Measurements from ENCODE around the gene ATP8A2.

ATP8A2 gene

GRCh38 chr13:25958986-25959385 lies 587.2 kb downstream of the ATP8A2 start:
- TF ChIP-seq FOXP2 (optimal IDR thresholded peaks at IDR 0.05; ENCODE audit: borderline replicate concordance, extremely low read depth, extremely low read length, insufficient read depth): no peak
- no peak for TF ChIP-seq REST (IDR thresholded peaks at IDR 0.05; ENCODE audit: insufficient read depth in 1 of 2, low read depth in 2 of 2, low read length in 2 of 2)
- TF ChIP-seq SIN3A (IDR thresholded peaks at IDR 0.05; ENCODE audit: borderline replicate concordance, insufficient read depth, low read length): no peak
- no peak for TF ChIP-seq POLR2AphosphoS5 (IDR thresholded peaks at IDR 0.05; ENCODE audit: low read depth, low read length)
- TF ChIP-seq TAF1 (IDR thresholded peaks at IDR 0.05; ENCODE audit: borderline replicate concordance, insufficient read depth, low read length): no peak

GRCh38 chr13:25961294-25961693 lies 589.5 kb downstream of the ATP8A2 start:
- TF ChIP-seq TAF1 (IDR thresholded peaks at IDR 0.05; ENCODE audit: borderline replicate concordance, insufficient read depth, low read length) (no peak), FOXP2 (optimal IDR thresholded peaks at IDR 0.05; ENCODE audit: borderline replicate concordance, extremely low read depth, extremely low read length, insufficient read depth) (no peak), POLR2AphosphoS5 (IDR thresholded peaks at IDR 0.05; ENCODE audit: low read depth, low read length) (no peak), REST (IDR thresholded peaks at IDR 0.05; ENCODE audit: insufficient read depth in 1 of 2, low read depth in 2 of 2, low read length in 2 of 2) (no peak), SIN3A (IDR thresholded peaks at IDR 0.05; ENCODE audit: borderline replicate concordance, insufficient read depth, low read length) (no peak)

- TF ChIP-seq FOXP2 (optimal IDR thresholded peaks at IDR 0.05; ENCODE audit: borderline replicate concordance, extremely low read depth, extremely low read length, insufficient read depth): no peak
- no peak for TF ChIP-seq SIN3A (IDR thresholded peaks at IDR 0.05; ENCODE audit: borderline replicate concordance, insufficient read depth, low read length)
- no peak for TF ChIP-seq REST (IDR thresholded peaks at IDR 0.05; ENCODE audit: insufficient read depth in 1 of 2, low read depth in 2 of 2, low read length in 2 of 2)
- TF ChIP-seq POLR2AphosphoS5 (IDR thresholded peaks at IDR 0.05; ENCODE audit: low read depth, low read length): no peak
- TF ChIP-seq TAF1 (IDR thresholded peaks at IDR 0.05; ENCODE audit: borderline replicate concordance, insufficient read depth, low read length): no peak
Measured at GRCh38 chr13:25963674-25964073, 591.9 kb downstream of the ATP8A2 start.

- TF ChIP-seq TAF1 (IDR thresholded peaks at IDR 0.05; ENCODE audit: borderline replicate concordance, insufficient read depth, low read length): no peak
Measured at GRCh38 chr13:25965596-25965995, 593.8 kb downstream of the ATP8A2 start.

- TF ChIP-seq POLR2AphosphoS5 (IDR thresholded peaks at IDR 0.05; ENCODE audit: low read depth, low read length) (no peak), FOXP2 (optimal IDR thresholded peaks at IDR 0.05; ENCODE audit: borderline replicate concordance, extremely low read depth, extremely low read length, insufficient read depth) (no peak), TAF1 (IDR thresholded peaks at IDR 0.05; ENCODE audit: borderline replicate concordance, insufficient read depth, low read length) (no peak), REST (IDR thresholded peaks at IDR 0.05; ENCODE audit: insufficient read depth in 1 of 2, low read depth in 2 of 2, low read length in 2 of 2) (no peak), SIN3A (IDR thresholded peaks at IDR 0.05; ENCODE audit: borderline replicate concordance, insufficient read depth, low read length) (no peak)
Measured at GRCh38 chr13:25966086-25966485, 594.3 kb downstream of the ATP8A2 start.

Data from PFSK-1 (cell line).